ENCODE data around the gene TMED8.
"Not testable (repeated sequence)": the region's sequence is repeated elsewhere in the genome, so short reads cannot be mapped to it uniquely, and the experiment has no call there.

The TMED8 gene

DNA sequence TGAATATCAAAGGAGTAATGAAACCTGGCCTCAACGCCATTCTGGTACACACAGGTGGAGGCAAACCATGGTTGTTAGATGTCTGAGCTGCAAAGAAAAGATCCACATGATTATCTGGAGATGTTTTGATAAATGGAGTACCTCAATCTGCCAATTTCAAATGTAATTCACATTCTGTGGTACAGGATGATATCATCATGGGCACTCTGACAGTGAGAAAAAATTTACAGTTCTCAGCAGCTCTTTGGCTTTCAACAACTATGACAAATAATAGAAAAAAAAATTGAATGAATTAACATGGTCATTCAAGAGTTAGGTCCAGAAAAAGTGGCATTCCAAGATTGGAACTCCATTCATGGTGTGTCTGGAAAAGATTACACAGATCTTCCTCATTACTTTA is 17.3 kb downstream of the TMED8 start:
- no peak for DNase-seq

DNA sequence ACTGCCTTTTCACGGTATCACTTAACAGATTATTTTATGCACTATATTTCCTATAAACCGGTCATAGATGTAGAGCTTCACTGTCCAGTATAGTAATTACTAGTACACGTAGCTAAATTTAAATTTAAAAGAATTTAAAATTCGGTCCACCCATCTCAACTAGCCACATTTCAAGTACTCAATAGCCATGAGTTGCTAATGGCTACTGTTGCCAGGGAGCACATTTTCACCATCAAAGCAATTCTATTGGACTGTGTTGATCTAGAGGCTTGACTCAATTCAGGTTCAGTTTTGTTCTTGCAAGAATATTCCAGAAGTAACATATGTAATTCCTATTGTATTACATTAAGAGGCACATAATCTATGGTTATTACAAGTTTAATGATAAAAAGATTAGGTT is 20.0 kb downstream of the TMED8 start:
- DNase-seq, result no peak

DNA sequence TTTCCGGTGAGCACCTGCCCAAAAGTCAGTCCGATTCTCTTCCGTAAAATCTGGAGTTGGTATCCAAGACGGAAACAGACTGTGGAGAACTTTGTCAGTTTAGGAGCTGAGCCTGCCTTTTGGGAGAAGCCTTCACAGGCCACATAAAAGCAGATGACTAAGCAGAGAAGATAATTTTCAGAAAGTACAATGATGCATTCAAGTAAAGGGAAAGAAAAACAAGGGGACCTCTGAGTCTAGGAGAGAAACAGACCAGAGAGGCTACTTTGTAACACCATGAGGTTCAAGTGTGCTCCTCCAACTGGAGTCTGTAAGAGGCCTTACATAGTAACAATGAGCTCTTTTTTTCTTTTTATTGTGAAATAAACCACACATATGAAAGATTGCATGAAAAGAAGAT is 21.1 kb downstream of the TMED8 start:
- DNase-seq, result no peak

DNA sequence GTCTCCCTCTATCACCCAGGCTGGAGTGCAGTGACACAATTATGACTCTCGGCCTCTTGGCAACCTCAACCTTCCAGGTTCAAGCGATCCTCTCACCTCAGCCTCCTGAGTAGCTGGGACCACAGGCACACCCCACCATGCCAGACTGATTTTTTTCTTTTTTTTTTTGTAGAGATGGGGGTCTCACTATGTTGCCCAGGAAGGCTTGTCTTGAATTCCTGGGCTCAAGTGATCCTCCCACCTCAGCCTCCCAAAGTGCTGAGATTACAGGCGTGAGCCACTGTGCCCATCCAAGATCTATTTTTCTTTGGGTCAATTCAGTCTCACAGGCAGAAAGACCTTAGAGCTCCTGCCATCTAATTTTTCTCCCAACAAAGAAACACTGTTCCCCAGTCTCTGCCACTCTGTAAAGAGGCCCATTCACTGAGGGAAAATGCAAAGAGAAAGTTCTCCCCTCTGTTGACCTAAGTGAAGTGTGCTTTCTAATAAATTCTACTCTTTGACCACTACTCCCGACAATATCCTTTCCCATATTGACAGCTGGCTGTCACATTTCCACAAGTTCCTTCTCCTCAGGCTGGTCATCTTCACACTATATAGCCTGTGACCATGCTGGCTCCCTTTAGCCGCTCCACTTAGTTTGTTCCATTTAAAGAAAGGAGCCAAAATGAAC is 23.3 kb downstream of the TMED8 start:
- DNase-seq, result no peak

DNA sequence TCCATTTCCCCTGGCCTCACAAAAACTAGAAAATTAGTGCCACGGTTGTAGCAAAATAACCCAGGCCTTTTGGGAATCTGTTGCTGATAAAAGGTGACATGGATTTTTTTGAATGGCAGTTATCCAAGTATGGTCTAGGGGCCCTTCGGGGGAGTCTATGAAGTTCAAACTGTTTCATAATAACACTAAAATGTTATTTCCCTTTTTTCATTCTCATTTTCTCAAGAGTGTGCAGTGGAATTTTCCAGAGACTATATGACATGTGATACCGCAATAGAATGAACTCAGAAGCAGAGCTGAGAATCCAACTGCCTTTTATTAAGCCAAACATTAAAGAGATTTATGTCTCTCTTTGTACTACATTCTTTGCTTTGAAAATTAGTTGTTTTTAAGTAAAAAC is 29.1 kb downstream of the TMED8 start:
- DNase-seq, result no peak

DNA sequence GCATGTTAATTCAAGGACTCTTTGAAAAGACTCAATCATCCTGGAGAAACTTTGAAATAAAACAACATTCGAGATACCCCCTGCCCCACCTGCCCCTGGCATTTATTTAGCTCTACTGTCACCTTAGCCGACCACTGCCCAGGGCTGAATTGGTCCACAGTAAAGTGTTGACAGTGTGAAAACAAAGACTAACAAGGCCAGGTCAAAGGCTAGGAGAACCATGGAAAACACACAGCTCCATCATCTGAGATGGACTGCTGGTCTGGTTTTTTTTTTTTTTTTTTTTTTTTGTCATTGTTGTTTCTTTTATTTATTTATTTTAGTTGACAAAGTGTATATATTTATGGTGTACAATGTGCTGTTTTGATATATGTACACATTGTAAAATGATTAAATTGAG is 30.4 kb downstream of the TMED8 start:
- DNase-seq, result no peak

DNA sequence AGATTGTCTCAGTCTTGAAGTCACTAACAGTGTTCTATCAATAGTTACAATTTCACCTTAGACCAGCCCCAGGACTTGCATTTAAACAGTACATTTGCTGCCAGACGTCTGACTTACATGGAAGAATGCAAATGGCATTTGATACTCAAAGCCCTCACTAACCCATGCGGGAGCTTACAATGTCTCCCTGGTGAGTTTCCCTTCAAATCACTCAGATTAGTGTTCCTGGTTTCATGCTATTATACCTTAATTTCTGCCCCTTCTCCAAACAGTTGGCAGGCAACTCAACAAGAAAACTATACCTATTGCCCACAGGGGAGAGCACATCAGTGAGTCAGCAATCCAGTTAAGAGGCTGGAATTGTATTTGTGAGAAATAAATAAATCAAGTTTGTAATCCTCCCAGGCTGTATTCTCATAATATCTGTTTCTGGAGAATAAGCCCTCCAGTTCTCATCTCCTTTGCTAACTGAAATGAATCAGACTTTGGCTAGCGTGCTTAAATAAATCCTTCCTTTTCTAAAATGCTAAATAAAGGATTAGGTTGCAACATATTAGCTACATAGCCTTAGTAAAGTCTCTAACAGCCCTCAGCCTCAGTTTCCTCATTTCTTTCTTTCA is 32.4 kb downstream of the TMED8 start:
- no peak for DNase-seq

DNA sequence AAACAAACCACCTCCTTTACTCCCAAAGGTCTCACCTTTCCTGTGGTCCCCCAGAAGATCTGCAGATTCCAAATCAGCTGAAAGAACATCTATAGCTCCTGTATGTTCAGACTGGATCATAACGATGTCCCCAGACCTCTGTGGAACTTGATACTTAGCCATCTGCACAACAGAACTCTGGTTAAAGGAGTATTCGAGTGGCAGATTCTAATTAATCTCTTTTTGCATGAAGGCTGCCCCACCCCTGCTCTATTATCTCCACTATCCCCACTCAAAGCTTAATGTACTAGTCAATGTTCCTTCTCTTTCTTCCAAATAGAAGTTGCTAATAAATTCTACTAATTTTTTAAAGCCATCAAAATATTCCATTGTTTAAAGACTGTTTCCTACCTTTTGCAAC is 33.2 kb downstream of the TMED8 start:
- DNase-seq, result no peak

DNA sequence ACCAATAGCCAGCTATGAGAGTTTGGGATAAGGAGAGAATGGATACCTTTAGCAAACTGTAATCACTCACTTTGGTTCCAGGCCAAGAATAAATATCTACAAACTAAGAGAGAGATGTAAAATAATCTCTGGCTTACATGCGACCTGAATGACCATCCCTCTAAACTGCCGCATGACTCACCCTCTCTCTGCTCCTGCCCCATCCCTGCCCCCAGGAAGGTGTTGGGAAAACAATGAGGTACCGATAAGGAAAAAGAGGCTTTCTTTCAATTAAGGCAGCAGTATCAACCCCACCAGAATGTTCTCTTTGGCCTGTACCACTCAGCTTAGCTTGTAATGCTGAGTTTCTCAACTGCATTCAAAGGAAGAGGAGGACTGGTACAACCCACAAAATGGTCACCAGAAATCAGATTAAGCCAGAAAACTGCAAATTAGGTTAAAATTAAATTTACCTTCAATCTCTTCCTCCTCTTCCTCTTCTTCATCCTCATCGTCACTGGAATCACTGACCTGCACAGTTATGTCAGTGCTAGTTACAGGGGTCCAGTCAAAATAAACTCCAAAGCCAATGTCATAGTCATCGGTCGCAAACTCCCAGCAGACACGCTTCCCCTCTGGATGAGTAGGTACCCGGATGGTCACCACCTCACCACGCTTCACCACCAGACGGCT is 34.0 kb downstream of the TMED8 start:
- no peak for DNase-seq

DNA sequence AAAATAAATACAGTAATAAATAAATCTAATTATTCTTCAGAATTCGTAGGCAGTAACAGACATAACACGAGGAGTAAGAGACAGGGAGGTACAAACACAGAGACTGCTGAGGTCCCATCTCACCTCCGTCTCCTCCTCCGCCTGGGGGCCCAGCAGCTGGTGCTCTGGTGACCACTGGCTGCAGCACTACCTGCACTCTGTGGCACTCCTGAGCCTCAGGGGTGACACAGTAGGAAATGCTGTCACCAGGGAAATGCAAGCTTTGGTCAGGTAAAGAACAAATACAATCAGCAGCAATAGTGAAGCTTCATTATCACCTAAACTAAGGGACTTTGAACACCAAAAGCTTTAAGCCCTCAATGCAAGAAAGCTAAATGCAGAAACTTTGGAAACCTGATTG is 36.5 kb downstream of the TMED8 start:
- no peak for DNase-seq

DNA sequence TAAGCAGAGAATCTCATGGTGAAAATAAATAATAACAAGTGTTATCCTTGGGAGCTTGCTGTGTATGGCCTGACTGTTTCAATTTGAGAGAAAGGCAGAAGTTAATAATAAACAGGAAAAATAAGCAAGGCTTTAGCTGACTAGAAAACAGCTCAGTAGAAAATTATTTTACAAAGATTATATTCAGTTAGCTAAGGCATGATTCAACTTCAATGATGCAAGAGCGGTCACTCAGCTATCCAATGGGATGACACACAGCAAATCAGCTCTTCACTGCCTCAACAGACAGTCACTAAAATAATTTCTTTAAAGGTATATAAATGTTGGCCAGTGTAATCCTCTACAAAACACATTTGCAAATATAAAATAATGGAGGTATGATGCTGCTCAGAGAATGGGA is 37.5 kb downstream of the TMED8 start:
- peak; percentile 52 for DNase-seq

DNA sequence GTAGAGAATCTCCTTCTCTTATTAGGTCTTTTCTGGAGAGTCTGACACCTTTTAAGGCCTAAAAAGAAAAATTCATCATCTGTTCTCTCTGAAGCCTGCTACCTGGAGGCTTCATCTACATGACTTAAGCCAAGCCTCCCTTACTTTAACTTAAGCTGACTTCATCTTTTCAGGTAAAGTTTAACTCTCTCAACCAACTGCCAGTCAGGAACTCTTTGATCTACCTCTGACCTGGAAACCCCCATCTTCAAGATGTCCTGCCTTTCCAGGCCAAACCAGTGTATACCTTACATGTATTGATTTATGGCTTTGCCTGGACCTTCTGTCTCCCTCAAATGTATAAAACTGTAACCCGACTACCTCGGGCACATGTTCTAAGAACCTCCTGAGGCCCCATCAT is 38.6 kb downstream of the TMED8 start:
- no peak for DNase-seq

DNA sequence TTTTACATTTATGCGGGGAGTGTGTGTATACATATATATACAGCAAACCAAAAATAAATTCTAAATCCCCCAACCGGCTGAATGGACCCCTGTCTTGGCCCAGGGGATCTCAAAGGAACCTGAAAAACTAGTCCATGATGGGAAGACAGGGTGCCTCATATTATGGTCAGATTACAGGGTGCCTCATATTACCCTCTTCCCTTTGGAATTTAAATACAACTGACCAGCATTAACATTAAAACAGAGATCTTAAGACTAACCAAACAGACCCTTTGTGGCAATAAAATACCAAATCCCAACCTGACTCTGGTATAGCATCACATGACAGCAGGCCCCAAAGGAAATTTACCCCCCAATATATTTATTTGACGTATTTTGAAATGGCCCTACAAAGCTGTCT is 39.0 kb downstream of the TMED8 start:
- DNase-seq, result no peak

DNA sequence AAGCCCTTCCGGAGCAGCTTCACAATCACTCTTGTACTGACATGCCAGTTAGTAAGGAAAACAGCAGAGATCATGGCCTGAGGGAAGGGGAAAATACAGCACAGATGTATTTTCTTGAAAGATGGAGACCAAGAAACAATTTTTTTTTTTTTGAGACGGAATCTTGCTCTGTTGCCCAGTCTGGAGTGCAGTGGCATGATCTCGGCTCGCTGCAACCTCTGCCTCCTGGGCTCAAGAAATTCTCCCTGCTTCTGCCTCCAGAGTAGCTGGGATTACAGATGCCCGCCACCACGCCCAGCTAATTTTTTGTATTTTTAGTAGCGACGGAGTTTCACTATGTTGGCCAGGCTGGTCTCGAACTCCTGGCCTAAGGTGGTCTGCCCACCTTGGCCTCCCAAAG is 39.6 kb downstream of the TMED8 start:
- not testable (repeated sequence) for DNase-seq

DNA sequence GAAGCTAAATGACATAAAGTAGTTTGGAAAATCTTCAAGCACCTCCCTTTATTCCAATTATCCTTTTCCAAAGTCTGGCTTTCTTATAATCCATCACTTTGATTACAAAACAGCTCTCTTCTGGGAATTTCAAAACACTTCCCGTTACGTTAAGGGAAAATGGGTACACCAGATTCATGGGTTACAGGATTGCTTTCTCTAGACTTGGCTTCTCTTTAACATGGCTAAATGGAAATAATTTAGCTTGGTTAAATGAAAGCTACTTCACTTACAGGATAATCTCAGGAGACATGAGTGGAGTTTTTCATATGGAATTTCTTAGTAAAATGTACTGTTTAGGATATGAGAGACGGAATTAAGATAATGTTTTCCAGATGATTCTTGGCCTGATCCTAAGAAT is 41.3 kb downstream of the TMED8 start:
- DNase-seq, result no peak

DNA sequence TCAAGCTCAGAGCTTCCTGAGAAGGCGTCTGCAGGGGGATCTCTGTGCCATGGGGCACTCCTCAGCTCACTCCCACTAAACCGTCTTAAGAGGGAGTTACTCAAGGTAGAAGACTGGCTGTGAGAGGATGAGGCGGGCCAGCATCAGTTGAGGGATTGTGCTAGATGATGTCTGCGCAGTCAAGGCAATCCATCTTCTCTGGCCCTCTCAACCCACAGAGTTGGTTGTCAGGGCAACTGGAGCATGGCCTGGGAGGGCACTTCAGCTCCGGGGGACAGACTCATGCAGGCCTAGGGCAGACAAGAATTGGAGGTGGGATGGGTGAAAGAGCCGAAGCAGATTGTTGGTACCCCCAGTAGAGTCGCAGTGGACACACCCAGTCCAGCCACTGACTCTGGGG is 47.0 kb downstream of the TMED8 start:
- no peak for DNase-seq

DNA sequence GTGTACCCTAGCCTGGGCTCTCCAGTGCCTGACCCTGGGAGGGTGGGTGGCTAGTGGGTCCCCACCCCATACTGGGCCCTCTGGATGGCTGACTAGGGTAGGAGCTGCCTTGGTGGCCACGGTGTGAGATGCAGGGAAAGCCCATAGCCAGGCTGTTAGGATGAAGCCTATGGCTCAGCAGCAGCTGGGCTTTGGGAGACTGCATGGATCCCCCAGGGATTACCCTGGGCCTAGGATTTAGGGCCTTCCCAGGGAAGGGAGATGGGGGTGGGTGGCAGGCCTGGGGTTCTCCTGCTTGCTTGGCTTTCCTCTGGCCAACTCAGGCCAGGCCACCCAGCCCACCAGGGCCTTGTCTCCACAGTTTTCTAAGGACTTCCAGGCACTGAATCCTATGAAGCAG is 49.8 kb downstream of the TMED8 start:
- DNase-seq, result no peak

DNA sequence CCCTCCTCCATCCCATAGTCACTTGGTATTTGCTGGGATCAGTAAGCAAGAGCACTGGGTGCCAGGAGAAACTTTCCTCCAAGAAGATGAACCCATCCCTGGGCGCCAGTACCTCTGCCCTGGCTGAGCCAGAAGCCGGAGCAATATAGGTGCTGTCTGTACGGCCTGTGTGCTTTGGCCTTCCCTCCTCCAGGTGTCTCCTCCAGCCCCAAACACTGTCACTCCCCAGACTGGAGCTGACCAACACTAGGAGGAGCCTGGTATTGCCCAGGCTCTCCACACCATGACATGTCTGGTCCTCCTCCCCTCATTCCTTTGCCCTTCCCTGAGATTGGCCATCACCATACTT is 51.2 kb downstream of the TMED8 start:
- DNase-seq, result no peak

DNA sequence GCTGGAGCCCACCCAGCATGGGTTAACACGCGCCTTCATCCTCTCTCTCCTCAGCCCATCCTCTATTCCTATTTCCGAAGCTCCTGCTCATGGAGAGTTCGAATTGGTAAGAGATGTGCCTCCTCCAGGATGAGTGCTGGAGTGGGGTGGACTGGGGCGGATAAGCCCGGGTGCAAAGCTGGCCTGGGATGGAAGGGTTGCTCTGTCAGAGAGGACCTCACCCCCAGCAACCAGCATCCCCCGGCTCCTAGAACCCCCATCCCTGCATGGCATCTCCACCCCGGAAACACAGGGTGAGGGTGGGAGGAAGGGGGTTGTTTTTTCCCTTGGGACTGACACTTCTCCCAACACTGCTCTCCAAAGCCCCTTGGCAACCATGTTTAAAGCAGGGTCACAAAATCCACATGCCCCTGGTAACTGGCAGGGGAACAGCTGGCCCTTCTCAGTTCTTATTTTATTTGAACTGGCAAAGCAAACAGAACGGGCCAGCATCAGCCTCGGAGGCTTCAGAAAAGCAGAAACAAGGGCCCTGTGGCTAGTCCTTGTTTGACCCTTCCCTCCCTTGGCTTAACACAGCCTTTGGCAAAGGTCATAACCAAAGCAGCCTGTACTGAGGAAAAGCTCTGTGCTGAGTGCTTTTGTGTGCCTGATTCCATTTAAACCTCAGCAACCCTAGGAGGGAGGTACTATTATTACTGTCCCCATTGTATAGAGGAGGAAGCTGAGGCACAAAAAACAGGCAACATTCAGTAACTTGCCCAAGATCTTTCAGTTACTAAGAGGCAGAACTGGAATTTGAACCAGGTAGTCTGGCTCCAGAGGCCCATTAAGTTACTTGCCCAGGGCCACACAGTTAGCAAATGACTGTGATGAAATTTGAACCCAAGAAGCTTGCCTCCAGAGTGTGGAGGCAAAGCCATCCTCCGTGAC is 51.8 kb downstream of the TMED8 start:
- no peak for DNase-seq

DNA sequence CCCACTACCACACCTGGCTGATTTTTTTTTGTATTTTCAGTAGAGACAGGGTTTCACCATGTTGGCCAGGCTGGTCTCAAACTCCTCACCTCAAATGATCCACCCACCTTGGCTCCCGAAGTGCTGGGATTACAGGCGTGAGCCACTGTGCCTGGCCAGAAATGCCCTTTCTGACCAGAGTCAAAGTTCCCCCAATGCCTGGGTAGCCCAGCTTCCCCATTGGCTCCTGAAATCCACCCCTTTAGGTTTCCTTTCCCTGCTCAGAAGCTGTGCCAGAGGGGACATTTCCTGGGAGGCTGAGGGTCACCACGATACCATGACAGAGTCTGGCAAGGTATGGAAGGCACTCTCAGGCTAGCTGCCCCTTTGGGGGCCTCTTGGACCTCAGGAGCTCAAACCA is 52.6 kb downstream of the TMED8 start:
- DNase-seq, result no peak

DNA sequence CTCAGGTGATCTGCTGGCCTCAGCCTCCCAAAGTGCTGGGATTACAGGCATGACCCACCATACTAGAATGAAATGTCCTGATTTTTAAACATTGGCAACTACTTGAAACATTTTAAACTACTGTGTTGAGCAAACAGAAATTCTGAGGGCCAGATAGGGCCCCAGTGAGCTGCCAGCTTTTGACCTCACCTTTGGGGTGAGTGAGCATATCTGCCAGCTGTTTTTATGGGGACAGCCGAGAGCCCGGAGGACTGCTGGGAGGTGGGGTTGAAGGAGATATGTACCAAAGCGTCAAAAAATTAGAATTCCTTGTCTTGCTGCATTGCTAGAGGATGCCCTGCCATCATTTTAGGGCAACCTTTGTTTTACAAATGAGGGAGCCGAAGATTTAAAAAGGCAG is 53.3 kb downstream of the TMED8 start:
- DNase-seq, result no peak

DNA sequence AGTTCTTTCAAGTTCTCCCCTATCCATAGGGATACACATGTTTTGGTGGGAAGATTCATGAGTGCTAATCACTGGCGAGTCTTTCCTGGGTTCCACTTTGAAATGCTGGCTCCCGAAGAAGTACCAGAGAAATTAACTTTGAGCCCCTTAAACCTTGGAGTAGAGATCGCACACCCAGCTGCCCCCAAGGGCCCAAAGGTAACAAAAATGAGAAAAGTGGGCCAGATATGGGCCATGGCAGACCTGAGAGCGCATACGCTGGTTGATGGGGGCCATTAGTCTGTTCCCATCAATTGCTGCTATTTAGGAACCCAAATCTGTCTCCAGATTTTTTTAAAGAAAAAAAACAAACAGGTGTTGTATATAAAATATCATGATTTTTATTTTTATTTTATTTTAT is 53.9 kb downstream of the TMED8 start:
- DNase-seq, result no peak

DNA sequence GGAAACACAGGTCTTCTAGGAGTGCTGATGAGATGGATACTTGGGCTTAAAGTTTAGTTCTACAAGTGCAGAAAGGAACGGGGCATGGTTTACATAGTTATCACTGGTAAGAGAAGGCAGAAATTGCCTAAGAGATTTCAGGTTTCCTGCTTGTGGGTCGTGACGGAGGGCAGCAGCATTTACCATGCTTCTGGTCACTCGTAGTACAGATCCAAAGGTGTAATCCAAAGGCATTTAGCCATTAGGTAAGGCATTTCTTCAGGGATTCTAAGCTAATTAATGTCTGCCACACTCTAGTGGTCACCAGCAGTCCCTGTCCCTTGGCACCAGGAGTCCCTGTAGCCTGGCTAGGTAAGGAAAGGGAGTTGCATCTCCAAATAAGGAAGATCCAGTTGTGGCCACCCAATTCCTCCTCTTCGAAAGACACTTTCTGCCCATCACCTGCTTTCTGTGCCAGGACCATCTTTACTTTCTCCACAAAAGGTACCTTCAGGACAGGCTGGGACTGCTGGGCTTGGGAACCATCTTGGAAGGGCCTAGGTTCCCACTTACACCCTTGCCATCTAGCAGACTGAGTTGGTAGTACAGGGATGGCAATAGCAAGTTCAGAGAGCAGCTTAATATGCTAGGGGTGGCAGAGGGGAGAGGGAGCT is 54.5 kb downstream of the TMED8 start:
- no peak for DNase-seq

Data from fibroblast of skin of right biceps (primary cell).